Adrenal gland (tissue), 12 donors: Measurements from ENCODE around the gene FHIT. TPM values are rescaled to one million over a fixed set of nuclear protein-coding genes. Genes with fewer than 3 reads are reported as not detected.
A peak's percentile ranks its signal among the peaks of the same experiment; 100 is the strongest.

Source experiments
- DNase-seq, 7 donors: peaks; one replicate each; pipeline ENCODE4 v3.0.0-alpha.2; 2019 to 2020
- H3K27ac ChIP-seq, 5 donors: fragments of 200-600 bp; sonication (generic) in 4 of 5; 1 replicate in 3 of 5; 2 replicates in 2 of 5; pipeline versions ENCODE4 v1.5.1 to v1.8.0; 2016 to 2020; ENCODE audit warnings: mild to moderate bottlenecking in 1 of 5
- H3K27me3 ChIP-seq: fragments of 200-600 bp; 2 replicates; pipeline ENCODE4 v1.8.0; 2021
- H3K36me3 ChIP-seq, 2 donors: fragments of 200-600 bp; replicated peaks in 1 of 2; 1 replicate in 1 of 2; 2 replicates in 1 of 2; pipeline versions ENCODE4 v1.5.1 to v1.8.0; 2018 to 2022
- H3K4me1 ChIP-seq, 2 donors: fragments of 200-600 bp; replicated peaks in 1 of 2; 1 replicate in 1 of 2; 2 replicates in 1 of 2; pipeline versions ENCODE4 v1.5.1 to v1.8.0; 2018 to 2021
- H3K4me3 ChIP-seq, 4 donors: fragments of 200-600 bp; sonication (generic) in 3 of 4; one replicate each; pipeline ENCODE4 v1.5.1; 2016 to 2018
- H3K9me3 ChIP-seq, 3 donors: fragments of 200-600 bp; sonication (generic) in 1 of 3; replicated peaks in 1 of 3; 1 replicate in 2 of 3; 2 replicates in 1 of 3; pipeline versions ENCODE4 v1.5.1 to v1.8.0; 2016 to 2021
- POLR2A ChIP-seq, 2 donors: fragments of 450-650 bp; IDR thresholded peaks; one replicate each; pipeline ENCODE4 v1.6.1; 2017; ENCODE audit warnings: antibody characterized with exemption in 2 of 2, mild to moderate bottlenecking in 2 of 2, moderate library complexity in 1 of 2
- WGBS, 4 donors: extraction: QIAGEN DNeasy Blood & Tissue Kit in 2 of 4; methylation state at CpG; one replicate each; pipeline versions ENCODE4 v1.1.5 to v1.1.7; 2013 to 2017; 5-methylcytosine and 5-hydroxymethylcytosine counted together
- intact Hi-C, 2 donors: fragments of 100-400 bp; cut with DNase I; formaldehyde crosslinking; loops; one replicate each; pipeline versions ENCODE4 v1.14.1 to v1.15.0; 2022 to 2023
- polyA plus RNA-seq, 3 donors: library from polyadenylated mRNA; stranded (reverse); fragments of 200-250 nt in 2 of 3; fragments of 350-450 nt in 1 of 3; fragmentation: Illumina TruSeq in 1 of 3; extraction: RNeasy Lipid Tissue Mini Kit (QIAGEN cat#74804) in 1 of 3; gene quantifications; one replicate each; pipeline ENCODE4 v1.2.3, GENCODE V29; 2013 to 2014
- total RNA-seq, 9 donors: library from RNA; depleted of rRNA in 4 of 9; stranded (reverse); fragments of >200 nt in 4 of 9; fragments of 120-200 nt in 1 of 9; fragmentation: NEBNext Ultra II Directional in 1 of 9; extraction: Animal tissue kit (Norgen Biotek cat#: 25700) in 1 of 9; gene quantifications; one replicate each; pipeline versions ENCODE4 v1.1.0 to v1.2.4, GENCODE V29; 2013 to 2023
- TF ChIP-seq, protein P1 (sequence below), 6 experiments: fragments of 450-650 bp in 4 of 6; fragments of 200-600 bp in 2 of 6; sonication (generic) in 1 of 6; IDR thresholded peaks; 1 replicate in 5 of 6; 2 replicates in 1 of 6; pipeline versions ENCODE4 v1.5.1 to v1.8.0; 2016 to 2021; ENCODE audit warnings: antibody characterized with exemption in 6 of 6, mild to moderate bottlenecking in 2 of 6, moderate library complexity in 1 of 6
- donor health status: healthy with polysubstance abuse.
- donor health status: Bipolar disorder and iron deficiency.
- donor health status: DM: yes; HTN: yes; CAD: no.
- donor health status: DM: no; HTN: no; CAD: no.
- donor health status: DM: no; HTN: no; CAD: no.
- donor health status: DM: yes; HTN: yes; CAD: no.

The FHIT gene
- total and polyA plus RNA-seq, 12 donors: 14.1 to 43.9 (median 28.8) TPM

DNA sequence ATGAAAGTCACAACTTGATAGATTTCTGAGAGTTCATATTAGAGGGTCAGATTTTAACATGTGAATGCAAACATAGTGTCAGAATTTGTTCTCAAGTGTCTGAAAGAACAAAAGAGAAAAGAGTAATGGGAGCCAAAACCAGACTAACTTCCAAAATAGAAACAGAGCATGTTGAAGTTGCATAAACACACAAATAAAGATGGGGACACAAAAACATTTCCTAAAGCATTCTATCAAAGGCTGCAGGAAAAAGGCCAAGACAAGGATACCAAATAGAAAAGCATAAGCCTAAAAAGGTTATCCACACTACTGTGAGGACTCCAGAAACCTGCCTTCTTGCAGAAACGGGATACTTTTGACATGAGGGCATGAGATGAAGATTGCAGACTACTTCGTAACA is 2.8 kb downstream of the FHIT start:
- Histone ChIP-seq H3K4me1 (peaks cover 0 to 13% of the 10 kb centered on the region in 2 donors), H3K9me3 (no peaks in the 10 kb centered on the region), H3K27me3 (no peaks in the 10 kb centered on the region), H3K4me3 (no peak overlapping the region), H3K27ac (no peak overlapping the region), H3K36me3 (no peaks in the 10 kb centered on the region)
- 70 to 81% (median 72%) methylated on average over 2 of the region's 2 CpGs for WGBS, 4 donors
- intact Hi-C loops: no loop called here
- TF ChIP-seq POLR2A (IDR thresholded peaks at IDR 0.05): no peak
- TF ChIP-seq, protein P1, sequence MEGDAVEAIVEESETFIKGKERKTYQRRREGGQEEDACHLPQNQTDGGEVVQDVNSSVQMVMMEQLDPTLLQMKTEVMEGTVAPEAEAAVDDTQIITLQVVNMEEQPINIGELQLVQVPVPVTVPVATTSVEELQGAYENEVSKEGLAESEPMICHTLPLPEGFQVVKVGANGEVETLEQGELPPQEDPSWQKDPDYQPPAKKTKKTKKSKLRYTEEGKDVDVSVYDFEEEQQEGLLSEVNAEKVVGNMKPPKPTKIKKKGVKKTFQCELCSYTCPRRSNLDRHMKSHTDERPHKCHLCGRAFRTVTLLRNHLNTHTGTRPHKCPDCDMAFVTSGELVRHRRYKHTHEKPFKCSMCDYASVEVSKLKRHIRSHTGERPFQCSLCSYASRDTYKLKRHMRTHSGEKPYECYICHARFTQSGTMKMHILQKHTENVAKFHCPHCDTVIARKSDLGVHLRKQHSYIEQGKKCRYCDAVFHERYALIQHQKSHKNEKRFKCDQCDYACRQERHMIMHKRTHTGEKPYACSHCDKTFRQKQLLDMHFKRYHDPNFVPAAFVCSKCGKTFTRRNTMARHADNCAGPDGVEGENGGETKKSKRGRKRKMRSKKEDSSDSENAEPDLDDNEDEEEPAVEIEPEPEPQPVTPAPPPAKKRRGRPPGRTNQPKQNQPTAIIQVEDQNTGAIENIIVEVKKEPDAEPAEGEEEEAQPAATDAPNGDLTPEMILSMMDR (IDR thresholded peaks at IDR 0.05): no peak
- no peak for DNase-seq

GRCh38 chr3:61247191-61247590 is 4.1 kb downstream of the FHIT start:
- peak; percentile 55 to 81 (median 76) for DNase-seq
- TF ChIP-seq, protein P1 (IDR thresholded peaks at IDR 0.05): no peak
- no peak for TF ChIP-seq POLR2A (IDR thresholded peaks at IDR 0.05)
- H3K36me3 ChIP-seq: no peaks in the 10 kb centered on the region
- H3K27ac ChIP-seq: peak overlapping the region in 2 of 5 donors; percentile 48 to 70
- peaks cover 0 to 4% of the 10 kb centered on the region in 2 donors for H3K4me1 ChIP-seq
- H3K27me3 ChIP-seq: no peaks in the 10 kb centered on the region
- intact Hi-C loops: no loop called here
- 43 to 62% (median 57%) methylated on average over 4 of the region's 4 CpGs for WGBS, 4 donors
- H3K9me3 ChIP-seq: no peaks in the 10 kb centered on the region
- H3K4me3 ChIP-seq: no peak overlapping the region

GRCh38 chr3:61239871-61240270 is 11.4 kb downstream of the FHIT start:
- Histone ChIP-seq H3K27ac (peak overlapping the region in 1 of 5 donors; percentile 36), H3K4me3 (no peak overlapping the region), H3K4me1 (peaks cover 0 to 17% of the 10 kb centered on the region in 2 donors), H3K9me3 (no peaks in the 10 kb centered on the region), H3K27me3 (no peaks in the 10 kb centered on the region), H3K36me3 (no peaks in the 10 kb centered on the region)
- peak in 5 of 7 donors; percentile 21 to 70 (median 35) for DNase-seq
- no peak for TF ChIP-seq POLR2A (IDR thresholded peaks at IDR 0.05)
- TF ChIP-seq, protein P1 (IDR thresholded peaks at IDR 0.05): no peak
- intact Hi-C loops: no loop called here

DNA sequence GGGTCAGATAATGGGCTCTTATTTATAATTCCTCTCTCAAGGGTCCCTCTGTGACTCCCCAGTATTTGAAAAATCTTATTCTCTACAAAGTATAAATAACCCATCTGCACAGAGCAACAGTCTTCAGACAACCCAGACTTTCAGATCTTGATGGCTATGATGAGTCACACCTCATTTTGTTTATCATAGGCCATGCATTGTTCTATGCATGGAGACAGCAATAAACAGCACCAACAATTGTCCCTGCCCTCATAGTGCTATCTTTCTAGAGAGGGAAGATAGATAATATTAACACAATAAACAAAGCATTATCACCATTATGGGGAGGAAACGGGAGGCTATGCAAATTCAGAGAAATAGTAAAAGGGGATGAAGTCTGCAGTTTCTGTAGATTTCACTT is 13.4 kb downstream of the FHIT start:
- WGBS, 4 donors: 86 to 97% (median 88%) methylated on average over 1 of the region's 1 CpG
- Histone ChIP-seq H3K27me3 (no peaks in the 10 kb centered on the region), H3K4me3 (no peak overlapping the region)

More for the DNA sequence above, 13.4 kb downstream of the FHIT start:
- Histone ChIP-seq H3K9me3 (no peaks in the 10 kb centered on the region), H3K27ac (no peak overlapping the region), H3K4me1 (peaks cover 0 to 17% of the 10 kb centered on the region in 2 donors), H3K36me3 (no peaks in the 10 kb centered on the region)
- intact Hi-C loops: no loop called here
- TF ChIP-seq, protein P1 (IDR thresholded peaks at IDR 0.05): no peak
- no peak for TF ChIP-seq POLR2A (IDR thresholded peaks at IDR 0.05)
- DNase-seq: no peak
